Kidney epithelial cell (primary cell): ENCODE data around the gene OLAH. TPM values are rescaled to one million over a fixed set of nuclear protein-coding genes. Genes with fewer than 3 reads are reported as not detected.

Source experiments
- DNase-seq: peaks from one replicate; pipeline ENCODE4 v3.0.0-alpha.2; 2010; ENCODE audit warnings: low read depth
- H3K27me3 ChIP-seq: 2 replicates; pipeline ENCODE4 v1.6.0; 2011; ENCODE audit warnings: low read length; ENCODE audit not compliant: control insufficient read depth, insufficient read depth
- H3K36me3 ChIP-seq: 2 replicates; pipeline ENCODE4 v1.5.1; 2011; ENCODE audit warnings: low read length; ENCODE audit not compliant: control insufficient read depth, insufficient read depth
- H3K4me3 ChIP-seq: 2 replicates; pipeline ENCODE4 v1.5.1; 2011; ENCODE audit warnings: low read depth, mild to moderate bottlenecking, control low read depth, low read length
- CTCF ChIP-seq: IDR thresholded peaks from 2 replicates; pipeline ENCODE4 v1.5.1; 2011; ENCODE audit warnings: mild to moderate bottlenecking, moderate library complexity, low read length, control low read depth, inconsistent platforms; ENCODE audit not compliant: insufficient read depth, poor library complexity, severe bottlenecking
- total RNA-seq: library from RNA; depleted of rRNA; stranded (reverse); fragments of >200 nt; gene quantifications from 2 replicates; pipeline ENCODE4 v1.2.3, GENCODE V29; 2015

The OLAH gene
- total RNA-seq, 1 donor from 2014 or later = 8.4 TPM

GRCh38 chr10:15046626-15047025 is 2.9 kb downstream of the OLAH start:
- TF ChIP-seq CTCF = no peak
- no peak for DNase-seq
- Histone ChIP-seq H3K36me3 (no peaks in the 10 kb centered on the region), H3K27me3 (no peaks in the 10 kb centered on the region), H3K4me3 (no peak overlapping the region)

GRCh38 chr10:15049533-15049932 is 5.8 kb downstream of the OLAH start:
- TF ChIP-seq CTCF = no peak
- Histone ChIP-seq H3K27me3 (no peaks in the 10 kb centered on the region), H3K4me3 (no peak overlapping the region), H3K36me3 (no peaks in the 10 kb centered on the region)
- DNase-seq = no peak

- no peaks in the 10 kb centered on the region for H3K27me3 ChIP-seq
- DNase-seq = no peak
- H3K4me3 ChIP-seq = no peak overlapping the region
- no peak for TF ChIP-seq CTCF
- H3K36me3 ChIP-seq = no peaks in the 10 kb centered on the region
These were observed 8.4 kb downstream of the OLAH start for GRCh38 chr10:15052121-15052520.

GRCh38 chr10:15053061-15053460 is 9.3 kb downstream of the OLAH start:
- TF ChIP-seq CTCF = no peak
- H3K27me3 ChIP-seq = no peaks in the 10 kb centered on the region
- no peak overlapping the region for H3K4me3 ChIP-seq
- no peak for DNase-seq
- no peaks in the 10 kb centered on the region for H3K36me3 ChIP-seq

GRCh38 chr10:15058689-15059088 is 14.9 kb downstream of the OLAH start:
- no peak for TF ChIP-seq CTCF
- no peaks in the 10 kb centered on the region for H3K27me3 ChIP-seq
- no peaks in the 10 kb centered on the region for H3K36me3 ChIP-seq
- H3K4me3 ChIP-seq = no peak overlapping the region
- no peak for DNase-seq

GRCh38 chr10:15059914-15060313 is 16.2 kb downstream of the OLAH start:
- H3K27me3 ChIP-seq = no peaks in the 10 kb centered on the region
- no peak for TF ChIP-seq CTCF
- H3K36me3 ChIP-seq = no peaks in the 10 kb centered on the region
- H3K4me3 ChIP-seq = no peak overlapping the region
- no peak for DNase-seq
